ENCODE measurements around the gene CD180. TPM values are rescaled to one million over a fixed set of nuclear protein-coding genes. Genes with fewer than 3 reads are reported as not detected.

CD180 gene
- total RNA-seq, 6 donors from 2014 or later: 1.00 to 4.8 (median 1.9) TPM

DNA sequence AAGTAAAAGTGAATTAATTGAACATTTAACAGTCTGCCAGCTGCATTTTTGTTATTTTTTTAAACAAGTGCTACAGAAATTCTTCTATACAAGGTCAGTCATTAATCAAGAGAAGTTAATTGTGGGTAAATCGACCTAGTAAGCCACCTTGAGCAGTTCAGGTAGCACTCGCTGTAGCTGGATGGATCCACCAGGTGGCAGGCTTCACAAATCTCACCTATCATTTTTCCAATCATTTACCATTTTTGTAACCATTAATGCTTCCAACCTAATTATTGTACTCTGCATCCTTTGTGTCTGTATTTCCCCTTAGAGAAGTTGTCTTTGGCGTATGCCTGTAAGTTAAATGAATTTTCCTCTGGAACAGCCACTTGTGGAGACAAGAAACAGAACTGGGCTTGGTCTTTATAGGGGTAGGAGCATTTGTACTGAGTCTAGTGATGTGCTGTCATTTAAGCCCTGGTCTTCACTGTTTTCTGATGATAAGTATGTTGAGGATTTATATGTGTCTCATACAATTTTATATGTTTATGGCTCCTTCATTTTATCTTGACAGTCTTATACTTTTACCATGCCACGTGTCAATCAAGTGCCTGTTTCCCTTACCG is 39.5 kb downstream of the CD180 start:
- Histone ChIP-seq H3K27ac (no peak overlapping the region), H3K4me3 (no peak overlapping the region), H3K4me1 (peaks cover 0 to 9% (median 0%) of the 10 kb centered on the region in 4 donors), H3K36me3 (peaks cover 0 to 65% (median 15%) of the 10 kb centered on the region in 4 donors), H3K9me3 (no peaks in the 10 kb centered on the region), H3K27me3 (no peaks in the 10 kb centered on the region)
- TF ChIP-seq EP300 (IDR thresholded peaks at IDR 0.05): no peak
- no peak for TF ChIP-seq POLR2A (IDR thresholded peaks at IDR 0.05)
- TF ChIP-seq, protein P1, sequence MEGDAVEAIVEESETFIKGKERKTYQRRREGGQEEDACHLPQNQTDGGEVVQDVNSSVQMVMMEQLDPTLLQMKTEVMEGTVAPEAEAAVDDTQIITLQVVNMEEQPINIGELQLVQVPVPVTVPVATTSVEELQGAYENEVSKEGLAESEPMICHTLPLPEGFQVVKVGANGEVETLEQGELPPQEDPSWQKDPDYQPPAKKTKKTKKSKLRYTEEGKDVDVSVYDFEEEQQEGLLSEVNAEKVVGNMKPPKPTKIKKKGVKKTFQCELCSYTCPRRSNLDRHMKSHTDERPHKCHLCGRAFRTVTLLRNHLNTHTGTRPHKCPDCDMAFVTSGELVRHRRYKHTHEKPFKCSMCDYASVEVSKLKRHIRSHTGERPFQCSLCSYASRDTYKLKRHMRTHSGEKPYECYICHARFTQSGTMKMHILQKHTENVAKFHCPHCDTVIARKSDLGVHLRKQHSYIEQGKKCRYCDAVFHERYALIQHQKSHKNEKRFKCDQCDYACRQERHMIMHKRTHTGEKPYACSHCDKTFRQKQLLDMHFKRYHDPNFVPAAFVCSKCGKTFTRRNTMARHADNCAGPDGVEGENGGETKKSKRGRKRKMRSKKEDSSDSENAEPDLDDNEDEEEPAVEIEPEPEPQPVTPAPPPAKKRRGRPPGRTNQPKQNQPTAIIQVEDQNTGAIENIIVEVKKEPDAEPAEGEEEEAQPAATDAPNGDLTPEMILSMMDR (IDR thresholded peaks at IDR 0.05): peak; percentile 44 to 82 (median 73)
- 69 to 71% methylated on average over 5 of the region's 5 CpGs for WGBS, 2 donors
- DNase-seq (no peak), ATAC-seq (ENCODE audit: low FRiP score in 2 of 2) (peak in 1 of 2 donors; percentile 59)

DNA sequence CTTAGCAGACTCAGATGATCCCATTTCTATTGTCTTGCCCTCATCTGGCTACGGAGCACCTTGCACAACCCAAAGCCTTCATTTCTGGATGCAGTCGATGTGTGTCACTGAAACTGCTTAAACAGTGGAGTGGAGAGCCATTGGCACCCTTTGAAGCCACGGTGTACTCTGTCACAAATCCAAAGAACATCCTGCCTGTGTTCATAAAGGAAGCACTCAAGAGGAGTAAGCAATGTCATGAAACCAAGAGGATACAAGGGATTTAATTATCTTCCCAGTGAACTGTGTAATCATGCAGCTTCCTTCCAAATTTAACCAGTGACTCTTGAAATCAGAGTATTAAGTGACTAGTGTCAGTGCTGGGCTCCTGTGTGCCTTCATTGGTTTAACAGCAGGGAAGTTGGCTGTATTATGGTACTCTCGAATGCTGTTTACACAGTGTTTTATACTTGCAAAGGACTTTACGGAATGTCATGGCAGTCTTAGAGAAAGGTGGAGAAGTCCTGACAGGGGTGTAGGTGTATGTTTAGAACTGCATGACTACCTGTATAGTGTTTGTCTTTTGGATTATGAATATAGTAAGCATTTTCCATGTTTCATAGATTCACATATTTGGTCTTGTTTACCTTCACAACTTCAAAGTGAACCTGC is 41.9 kb downstream of the CD180 start:
- Histone ChIP-seq H3K27me3 (no peaks in the 10 kb centered on the region), H3K9me3 (no peaks in the 10 kb centered on the region), H3K36me3 (peaks cover 0 to 64% (median 16%) of the 10 kb centered on the region in 4 donors), H3K4me3 (no peak overlapping the region), H3K27ac (peak overlapping the region in 2 of 4 donors; percentile 11 to 22), H3K4me1 (peaks cover 0 to 9% (median 0%) of the 10 kb centered on the region in 4 donors)
- 45 to 64% methylated on average over 5 of the region's 5 CpGs for WGBS, 2 donors
- ATAC-seq (ENCODE audit: low FRiP score in 2 of 2) (peak in 1 of 2 donors; percentile 81), DNase-seq (peak in 1 of 2 donors; percentile 49)
- TF ChIP-seq POLR2A (IDR thresholded peaks at IDR 0.05) (no peak), POLR2AphosphoS5 (IDR thresholded peaks at IDR 0.05) (no peak), EP300 (IDR thresholded peaks at IDR 0.05) (no peak)
- TF ChIP-seq, protein P1 (IDR thresholded peaks at IDR 0.05): no peak

DNA sequence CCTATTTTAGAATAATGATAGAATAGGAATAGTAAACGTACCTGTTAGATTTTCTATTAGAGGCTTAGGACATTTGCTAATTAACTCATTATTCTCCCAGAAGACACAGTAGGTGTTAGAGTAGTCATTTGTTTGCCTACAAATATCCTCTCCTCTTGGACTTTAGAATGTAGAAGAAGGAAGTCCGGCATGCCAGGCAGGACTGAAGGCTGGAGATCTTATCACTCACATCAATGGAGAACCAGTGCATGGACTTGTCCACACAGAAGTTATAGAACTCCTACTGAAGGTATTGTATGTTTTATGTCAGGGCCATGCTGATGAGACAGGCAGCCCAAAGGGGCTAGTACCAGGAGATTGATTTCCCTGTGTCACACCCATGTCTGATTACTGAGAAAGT is 43.3 kb downstream of the CD180 start:
- no peak overlapping the region for H3K27ac ChIP-seq
- no peak for ATAC-seq (ENCODE audit: low FRiP score in 2 of 2)
- 62 to 65% methylated on average over 2 of the region's 2 CpGs for whole genome bisulfite sequencing, 2 donors
- no peaks in the 10 kb centered on the region for H3K9me3 ChIP-seq
- no peak overlapping the region for H3K4me3 ChIP-seq
- no peak for DNase-seq
- peaks cover 0 to 9% (median 2%) of the 10 kb centered on the region in 4 donors for H3K4me1 ChIP-seq
- H3K36me3 ChIP-seq: peaks cover 0 to 71% (median 17%) of the 10 kb centered on the region in 4 donors
- TF ChIP-seq POLR2AphosphoS5 (IDR thresholded peaks at IDR 0.05) (no peak), POLR2A (IDR thresholded peaks at IDR 0.05) (no peak), EP300 (IDR thresholded peaks at IDR 0.05) (no peak)
- TF ChIP-seq, protein P1 (IDR thresholded peaks at IDR 0.05): no peak
- no peaks in the 10 kb centered on the region for H3K27me3 ChIP-seq

DNA sequence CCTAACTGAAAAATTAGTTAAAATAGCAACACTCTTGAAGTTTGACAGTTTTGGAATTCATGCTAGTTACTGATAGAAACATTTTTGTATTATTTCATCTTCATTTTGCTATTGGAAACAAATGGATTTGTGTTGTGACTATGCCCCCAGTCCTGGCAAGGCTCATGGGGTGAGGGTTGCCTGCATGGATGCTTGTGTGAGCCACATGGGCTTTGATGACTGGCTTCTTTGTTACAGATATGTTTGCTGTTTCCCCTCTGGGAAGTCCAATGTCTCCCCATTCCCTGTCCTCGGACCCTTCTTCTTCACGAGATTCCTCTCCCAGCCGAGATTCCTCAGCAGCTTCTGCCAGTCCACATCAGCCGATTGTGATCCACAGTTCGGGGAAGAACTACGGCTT is 44.2 kb downstream of the CD180 start:
- H3K36me3 ChIP-seq: peaks cover 0 to 67% (median 17%) of the 10 kb centered on the region in 4 donors
- no peak for ATAC-seq (ENCODE audit: low FRiP score in 2 of 2)

More for the DNA sequence above, 44.2 kb downstream of the CD180 start:
- Histone ChIP-seq H3K9me3 (no peaks in the 10 kb centered on the region), H3K4me1 (peaks cover 0 to 9% (median 2%) of the 10 kb centered on the region in 4 donors), H3K27ac (no peak overlapping the region), H3K27me3 (no peaks in the 10 kb centered on the region), H3K4me3 (no peak overlapping the region)
- WGBS, 2 donors: 95 to 96% methylated on average over 6 of the region's 6 CpGs
- DNase-seq: no peak
- no peak for TF ChIP-seq POLR2A (IDR thresholded peaks at IDR 0.05)
- TF ChIP-seq, protein P1 (IDR thresholded peaks at IDR 0.05): no peak
- no peak for TF ChIP-seq POLR2AphosphoS5 (IDR thresholded peaks at IDR 0.05)
- no peak for TF ChIP-seq EP300 (IDR thresholded peaks at IDR 0.05)
